Endometrium (tissue), 2 donors: ENCODE results near the gene ELMO1.

Source experiments
- FAIRE-seq: peaks from 2 replicates; lab custom pipeline; 2012; peaks lifted over from hg19 to GRCh38; lab: Jason Lieb, UNC
- donor health status: control.
- donor health status: control.

Gene ELMO1

DNA sequence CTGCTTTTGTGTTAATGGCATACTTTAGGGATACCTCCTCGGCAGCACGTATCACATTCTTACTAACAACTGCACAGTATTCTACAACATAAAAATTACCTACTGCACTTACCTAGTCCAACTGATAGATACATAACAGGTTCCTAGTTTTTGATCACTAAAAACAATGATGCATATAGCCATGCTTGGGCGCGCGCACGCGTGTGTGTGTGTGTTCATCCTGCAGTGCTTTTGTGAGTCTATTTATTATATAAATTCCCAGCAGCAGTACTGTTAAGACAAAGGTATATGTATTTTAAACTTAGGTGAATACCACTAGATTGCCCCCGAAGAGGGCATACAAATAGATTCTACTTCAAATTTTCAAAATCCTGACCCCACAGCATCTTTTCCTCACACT lies 181.4 kb downstream of the ELMO1 start:
- no peak for FAIRE-seq

DNA sequence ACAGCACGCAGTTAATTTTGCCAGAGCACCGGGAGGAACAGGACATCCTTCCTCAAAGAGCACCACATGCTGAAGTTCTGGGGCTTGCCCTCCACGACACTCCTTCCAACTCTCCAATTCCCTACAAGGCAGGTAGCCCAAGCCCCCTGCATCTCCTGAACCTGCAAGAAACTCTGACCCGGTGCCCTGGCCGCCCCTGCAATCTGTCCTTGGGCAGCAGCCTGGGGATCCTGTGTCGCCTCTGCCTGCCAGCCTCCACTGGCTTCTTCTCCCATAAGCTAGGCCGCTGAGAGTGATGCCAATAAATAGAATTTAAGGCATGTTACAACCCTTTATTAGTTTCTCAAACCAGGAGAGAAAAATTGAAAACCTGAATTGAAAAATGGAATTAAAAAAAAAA lies 182.8 kb downstream of the ELMO1 start:
- FAIRE-seq, result no peak

DNA sequence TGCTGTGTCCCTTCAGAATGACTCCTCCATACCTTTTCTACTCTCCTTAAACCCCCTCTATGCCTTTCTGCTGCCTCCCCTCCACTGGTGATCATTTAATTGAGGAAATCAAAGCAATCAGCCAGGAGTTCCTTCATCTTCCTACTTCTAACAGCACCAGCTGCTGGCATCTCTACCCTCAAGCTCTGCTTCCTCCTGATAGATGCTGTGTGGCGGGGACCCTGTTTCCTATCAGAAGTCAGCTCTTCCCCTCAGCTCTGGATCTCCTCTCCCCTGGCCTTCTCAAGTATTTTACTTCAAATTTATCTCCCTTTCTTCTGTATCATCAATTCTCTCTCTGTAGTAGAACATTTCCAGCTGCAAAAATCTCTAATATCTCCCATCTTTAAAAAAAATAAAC lies 183.7 kb downstream of the ELMO1 start:
- FAIRE-seq, result no peak

GRCh38 chr7:37262181-37262580 lies 186.5 kb downstream of the ELMO1 start:
- no peak for FAIRE-seq

DNA sequence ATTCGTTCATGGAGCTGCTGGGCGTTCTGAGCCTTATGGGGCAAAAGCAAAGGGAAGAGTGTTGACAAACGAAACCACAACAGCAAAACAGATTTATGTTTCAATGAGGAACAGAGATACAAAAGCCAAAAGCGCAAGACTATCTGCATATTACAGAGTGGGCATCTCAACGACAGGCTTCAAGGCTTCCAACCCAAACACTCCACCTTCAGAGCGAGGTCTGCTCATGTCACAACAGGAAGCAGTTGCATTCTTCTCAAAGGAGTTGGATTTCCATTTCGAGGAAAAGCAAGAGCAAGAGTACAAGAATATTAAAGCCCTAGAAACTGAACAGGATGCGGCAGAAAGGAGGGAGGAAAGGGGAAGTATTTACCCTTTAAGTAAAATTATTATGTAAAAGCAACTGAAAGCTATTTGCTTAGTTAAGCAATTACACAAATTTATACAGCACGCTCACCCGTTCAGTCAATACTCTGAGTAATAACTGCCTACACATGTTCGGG lies 189.3 kb downstream of the ELMO1 start:
- FAIRE-seq, result no peak

DNA sequence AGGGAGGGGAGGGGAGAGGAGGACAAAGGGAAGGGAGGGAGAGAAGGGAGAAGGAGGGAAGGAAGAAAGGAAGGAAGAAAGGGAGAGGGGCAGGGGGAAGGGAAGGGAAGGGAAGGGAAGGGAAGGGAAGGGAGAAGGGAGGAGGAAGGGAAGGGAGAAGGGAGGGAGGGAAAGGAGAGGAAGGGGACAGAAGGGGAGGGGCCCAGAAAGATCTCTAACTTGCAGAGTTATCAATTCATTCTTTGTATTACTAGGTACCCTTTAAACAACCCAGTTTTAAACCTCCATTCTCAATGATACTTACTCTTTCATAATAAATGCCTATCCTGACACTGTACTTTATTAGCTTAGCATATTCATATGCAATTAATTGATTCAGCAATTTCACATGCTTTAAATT lies 192.0 kb downstream of the ELMO1 start:
- no peak for FAIRE-seq

- no peak for FAIRE-seq
Measured at GRCh38 chr7:37255327-37255944, 193.2 kb downstream of the ELMO1 start.

- FAIRE-seq, result no peak
Measured at GRCh38 chr7:37251222-37251621, 197.4 kb downstream of the ELMO1 start.

DNA sequence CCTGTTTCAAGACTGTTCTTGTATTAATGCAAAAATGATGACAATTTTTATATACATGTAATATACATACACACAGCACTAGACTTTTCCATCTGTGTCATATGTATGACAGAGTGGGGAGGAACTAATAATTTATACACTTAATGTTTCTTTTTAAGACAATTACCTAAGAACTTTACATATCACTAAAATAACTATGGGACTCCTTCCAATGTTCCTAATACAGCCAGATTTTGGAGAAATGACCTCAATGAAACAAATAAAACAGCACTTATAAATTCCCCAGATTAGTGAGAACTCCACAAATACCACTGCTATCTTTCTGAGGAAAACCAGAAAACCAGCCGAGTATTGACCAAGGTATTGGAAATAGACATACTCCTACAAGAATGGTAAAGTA lies 199.4 kb downstream of the ELMO1 start:
- no peak for FAIRE-seq

DNA sequence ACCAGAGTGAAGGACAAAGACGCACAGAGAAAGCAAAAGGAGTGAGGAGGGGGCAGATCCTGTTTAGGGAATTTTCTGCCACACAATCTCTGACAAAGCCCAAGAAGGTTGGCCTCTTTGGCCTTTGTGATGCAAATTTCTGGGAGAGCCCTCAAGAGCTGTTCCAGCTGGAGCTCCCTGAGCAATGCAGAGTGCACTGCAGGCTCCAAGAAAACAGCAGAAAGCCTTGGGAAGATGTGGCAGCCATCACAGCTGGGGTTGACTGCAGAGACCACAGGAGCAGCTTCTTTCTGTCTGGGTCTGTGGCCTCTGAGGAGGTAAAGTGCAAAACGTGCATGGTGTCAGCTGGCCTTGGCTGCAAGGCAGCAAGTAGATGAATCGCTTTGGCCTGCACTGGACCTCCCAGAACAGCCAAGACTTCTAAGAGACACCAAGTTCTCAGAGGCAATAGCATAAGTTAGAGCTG lies 200.2 kb downstream of the ELMO1 start:
- FAIRE-seq, result no peak

DNA sequence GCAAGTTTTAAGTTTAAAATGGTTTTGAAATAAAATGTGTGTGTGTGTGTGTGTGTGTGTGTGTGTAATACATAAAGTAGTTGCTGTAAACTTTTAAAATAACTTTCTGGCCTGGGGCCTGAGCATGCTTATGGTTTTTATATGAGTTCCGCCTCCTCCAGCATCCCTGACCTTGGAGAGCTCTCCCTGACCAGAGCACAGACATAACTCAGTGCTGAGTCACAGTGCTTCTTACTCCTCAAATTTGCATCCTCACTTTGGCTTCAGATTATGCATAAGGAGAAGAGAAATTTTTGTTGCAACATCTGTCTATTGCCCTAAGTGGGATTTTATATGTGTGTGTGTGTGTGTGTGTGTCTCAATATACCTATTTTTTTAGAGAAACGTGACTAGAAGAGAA lies 200.8 kb downstream of the ELMO1 start:
- peak; percentile 29 for FAIRE-seq

DNA sequence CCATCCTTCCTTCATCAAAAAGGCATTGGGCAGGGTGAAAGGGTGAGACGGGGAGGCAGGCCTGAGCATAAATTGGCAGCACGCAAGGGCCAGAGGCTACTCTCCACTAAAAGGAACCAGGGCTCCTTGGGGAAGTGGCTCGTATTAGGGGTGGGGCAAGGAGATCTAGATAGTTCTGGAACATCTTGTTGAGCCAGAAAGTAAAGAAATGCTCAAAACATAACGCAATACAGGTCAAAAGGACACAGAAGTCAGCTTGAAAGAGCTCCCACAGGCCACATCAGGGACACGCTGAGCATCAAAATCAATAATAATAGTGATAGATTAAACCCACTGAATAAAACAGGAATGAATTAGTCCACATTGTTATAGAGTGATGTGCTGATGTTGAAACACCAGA lies 203.1 kb downstream of the ELMO1 start:
- FAIRE-seq, result no peak

- FAIRE-seq, result no peak
Measured at GRCh38 chr7:37236906-37237305, 211.8 kb downstream of the ELMO1 start.

DNA sequence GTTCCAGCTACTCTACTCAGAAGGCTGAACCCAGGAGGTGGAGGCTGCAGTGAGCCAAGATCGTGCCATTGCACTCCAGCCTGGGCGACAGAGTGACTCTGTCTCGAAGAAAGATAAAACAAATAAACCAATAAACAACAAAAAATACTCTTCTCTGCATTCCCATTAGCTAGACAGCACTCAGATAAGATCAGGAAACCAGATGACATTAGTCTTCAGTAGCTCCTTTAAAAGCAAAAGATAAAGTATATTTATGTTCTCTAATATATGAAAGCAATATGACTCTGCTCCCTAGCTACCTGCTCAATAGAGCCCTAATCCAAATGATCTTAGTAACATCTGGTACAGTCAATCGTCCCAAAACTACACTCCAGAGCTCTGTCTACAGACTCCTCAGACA lies 212.9 kb downstream of the ELMO1 start:
- no peak for FAIRE-seq

DNA sequence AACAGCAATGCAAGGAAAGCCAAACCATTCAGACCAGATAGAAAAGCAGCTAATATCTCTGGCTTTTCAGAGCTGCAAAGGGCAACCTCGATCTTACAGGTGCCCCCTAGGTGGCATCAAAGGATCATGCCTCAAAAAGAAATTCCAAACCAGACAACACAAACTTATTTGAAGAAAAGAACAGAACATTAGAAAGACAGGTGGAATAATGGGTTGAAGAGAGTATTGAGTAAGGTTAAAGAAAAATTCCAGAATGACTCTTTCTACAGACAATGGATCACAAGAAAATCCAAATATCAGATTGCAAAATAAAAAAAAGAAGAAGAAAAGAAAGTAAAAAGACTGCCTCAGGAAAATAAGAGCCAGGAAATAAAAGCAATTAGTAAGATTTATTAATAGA lies 213.7 kb downstream of the ELMO1 start:
- peak; percentile 31 for FAIRE-seq

GRCh38 chr7:37234334-37234733 lies 214.3 kb downstream of the ELMO1 start:
- no peak for FAIRE-seq

DNA sequence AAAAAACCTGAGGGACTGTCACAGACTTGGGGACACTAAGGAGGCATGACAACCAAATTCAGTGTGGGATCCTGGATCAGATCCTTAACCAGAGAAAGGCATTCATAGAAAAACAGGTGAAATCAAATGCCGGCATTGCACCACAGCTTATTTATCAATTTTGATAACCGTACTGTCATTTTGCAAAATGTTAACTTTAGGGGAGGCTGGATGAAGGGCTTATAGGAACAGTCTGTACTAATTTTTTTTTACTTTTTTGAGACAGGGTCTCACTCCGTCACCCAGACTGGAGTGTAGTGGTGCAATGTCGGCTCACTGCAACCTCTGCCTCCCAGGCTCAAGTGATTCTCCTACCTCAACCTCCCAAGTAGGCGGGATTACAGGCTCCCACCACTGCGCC lies 217.1 kb downstream of the ELMO1 start:
- no peak for FAIRE-seq

- FAIRE-seq, result no peak
Measured at GRCh38 chr7:37230221-37230620, 218.4 kb downstream of the ELMO1 start.

DNA sequence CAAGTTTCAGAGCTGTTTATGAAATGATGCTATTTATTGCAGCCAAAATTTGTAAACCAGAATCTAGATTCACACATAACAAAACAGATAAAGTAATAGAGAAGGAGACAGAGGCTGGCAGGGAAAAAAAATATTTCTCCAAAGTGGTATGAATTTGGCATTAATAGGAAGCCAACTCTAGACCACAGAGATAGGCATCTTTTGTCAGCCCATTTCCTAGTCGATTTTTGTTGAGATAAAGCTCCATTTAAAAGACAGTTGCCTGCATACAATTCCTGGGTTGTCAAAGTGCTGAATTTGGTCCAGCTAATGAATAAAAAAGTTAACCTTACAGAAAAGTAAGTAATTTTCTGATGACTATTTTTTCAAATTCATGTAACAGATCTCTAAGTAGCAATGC lies 219.3 kb downstream of the ELMO1 start:
- no peak for FAIRE-seq

GRCh38 chr7:37225285-37225969 lies 223.2 kb downstream of the ELMO1 start:
- FAIRE-seq, result peak; percentile 92

DNA sequence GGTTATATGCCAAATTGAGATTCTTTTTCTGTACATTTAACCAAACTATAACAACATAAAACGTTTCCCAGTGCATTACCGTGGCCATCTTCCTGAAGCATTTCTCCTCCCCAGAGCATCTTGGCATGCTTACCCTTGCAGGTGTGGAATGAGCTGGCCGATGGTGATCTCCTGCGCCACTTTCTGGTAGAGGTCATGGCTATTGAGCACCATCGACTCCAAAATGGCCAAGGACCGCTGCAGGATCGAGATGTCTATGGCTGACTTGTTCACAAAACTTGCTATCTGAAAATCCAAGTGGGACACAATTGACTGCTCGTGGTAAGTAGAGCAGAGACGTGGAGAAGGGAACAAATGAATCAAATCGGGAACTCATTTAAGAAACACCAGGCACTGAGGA lies 223.9 kb downstream of the ELMO1 start:
- FAIRE-seq, result no peak

- no peak for FAIRE-seq
Measured at GRCh38 chr7:37220664-37221063, 228.0 kb downstream of the ELMO1 start.

- no peak for FAIRE-seq
Measured at GRCh38 chr7:37218956-37219355, 229.7 kb downstream of the ELMO1 start.

DNA sequence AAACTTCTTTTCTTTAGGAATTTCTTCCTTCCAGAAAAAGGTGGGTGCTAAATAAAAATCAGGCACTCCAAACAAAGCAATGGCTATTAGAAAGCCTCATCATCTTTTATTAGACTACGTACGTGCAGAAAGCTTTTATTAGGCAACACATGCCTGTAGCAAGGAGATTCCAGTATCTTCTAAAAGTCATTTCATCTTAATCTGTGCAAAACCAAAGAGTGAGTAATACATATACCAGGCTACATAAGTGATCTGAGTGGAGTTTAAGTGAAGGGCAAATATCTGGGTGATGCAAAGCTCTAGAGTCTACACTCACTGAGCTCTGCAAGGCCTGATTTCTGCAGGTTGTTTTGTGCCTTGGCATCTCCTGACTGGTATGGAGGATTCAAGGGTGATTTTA lies 231.7 kb downstream of the ELMO1 start:
- no peak for FAIRE-seq
